SK-N-SH treated with all-trans-retinoic acid at 6 μM for 48 hours (cell line): ENCODE measurements around the gene INTS3.

Source experiments
- ESRRG ChIP-seq: fragments of 250-450 bp; sonication (Bioruptor Pico); IDR thresholded peaks from 2 replicates; pipeline ENCODE4 v1.6.1; 2021; ENCODE audit warnings: mild to moderate bottlenecking
- RARB ChIP-seq: fragments of 250-450 bp; sonication (Bioruptor Pico); IDR thresholded peaks from 2 replicates; pipeline ENCODE4 v1.8.0; 2021; ENCODE audit warnings: mild to moderate bottlenecking, moderate library complexity
- ZC3H10 ChIP-seq: fragments of 250-450 bp; sonication (Bioruptor Pico); IDR thresholded peaks from 2 replicates; pipeline ENCODE4 v1.5.1; 2021; ENCODE audit warnings: mild to moderate bottlenecking, moderate library complexity

GRCh38 chr1:153776845-153777370 lies 49.1 kb downstream of the INTS3 start:
- TF ChIP-seq RARB (CRISPR knock-in tag): no peak
- TF ChIP-seq ZC3H10: no peak
- no peak for TF ChIP-seq ESRRG (CRISPR knock-in tag)
